Neural cell (in vitro differentiated cells): ENCODE measurements around the gene AP3B1.

Experiments used
- EZH2 ChIP-seq: fragments of 200-600, 300-800 bp; shearing (Covaris generic), sonication (generic); IDR thresholded peaks from 2 replicates; pipeline ENCODE4 v1.6.1; 2014; ENCODE audit warnings: antibody characterized with exemption, low read length, borderline replicate concordance, mild to moderate bottlenecking; ENCODE audit not compliant: insufficient read depth, poor library complexity, severe bottlenecking
- TF ChIP-seq, protein P1 (sequence below): fragments of 450-650 bp; IDR thresholded peaks from 2 replicates; pipeline ENCODE4 v1.5.1; 2014; ENCODE audit warnings: antibody characterized with exemption, mild to moderate bottlenecking, moderate library complexity; ENCODE audit not compliant: poor library complexity, severe bottlenecking

DNA sequence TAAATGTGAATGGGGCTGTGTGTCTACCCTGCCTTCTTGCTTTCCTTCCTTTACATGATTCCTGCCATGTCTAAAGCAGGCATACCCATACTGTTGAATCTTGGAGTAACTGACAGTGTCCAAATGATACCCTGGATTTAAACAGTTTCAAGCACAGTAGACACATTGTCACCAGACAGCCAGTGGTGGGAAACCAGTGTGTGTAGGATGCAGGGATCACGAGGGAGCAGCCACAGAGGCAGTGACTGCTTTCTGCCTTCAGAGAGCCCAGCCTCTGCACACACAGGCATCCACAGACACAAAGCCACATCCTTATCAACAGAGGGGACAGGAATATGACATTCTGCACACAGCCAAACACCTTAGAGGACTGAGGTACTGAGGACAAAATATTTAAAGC, 334.2 kb downstream of the AP3B1 start:
- TF ChIP-seq, protein P1, sequence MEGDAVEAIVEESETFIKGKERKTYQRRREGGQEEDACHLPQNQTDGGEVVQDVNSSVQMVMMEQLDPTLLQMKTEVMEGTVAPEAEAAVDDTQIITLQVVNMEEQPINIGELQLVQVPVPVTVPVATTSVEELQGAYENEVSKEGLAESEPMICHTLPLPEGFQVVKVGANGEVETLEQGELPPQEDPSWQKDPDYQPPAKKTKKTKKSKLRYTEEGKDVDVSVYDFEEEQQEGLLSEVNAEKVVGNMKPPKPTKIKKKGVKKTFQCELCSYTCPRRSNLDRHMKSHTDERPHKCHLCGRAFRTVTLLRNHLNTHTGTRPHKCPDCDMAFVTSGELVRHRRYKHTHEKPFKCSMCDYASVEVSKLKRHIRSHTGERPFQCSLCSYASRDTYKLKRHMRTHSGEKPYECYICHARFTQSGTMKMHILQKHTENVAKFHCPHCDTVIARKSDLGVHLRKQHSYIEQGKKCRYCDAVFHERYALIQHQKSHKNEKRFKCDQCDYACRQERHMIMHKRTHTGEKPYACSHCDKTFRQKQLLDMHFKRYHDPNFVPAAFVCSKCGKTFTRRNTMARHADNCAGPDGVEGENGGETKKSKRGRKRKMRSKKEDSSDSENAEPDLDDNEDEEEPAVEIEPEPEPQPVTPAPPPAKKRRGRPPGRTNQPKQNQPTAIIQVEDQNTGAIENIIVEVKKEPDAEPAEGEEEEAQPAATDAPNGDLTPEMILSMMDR, result no peak
- no peak for TF ChIP-seq EZH2
